Mucosa of descending colon (tissue), 3 donors: ENCODE results near the gene PLXND1. TPM values are rescaled to one million over a fixed set of nuclear protein-coding genes. Genes with fewer than 3 reads are reported as not detected.

Experiments
- ATAC-seq: fragments of 200-7000 bp; cut with Tn5 transposase; one replicate; pipeline ENCODE4 v1.9.1; 2020; ENCODE audit warnings: mild to moderate bottlenecking, moderate library complexity
- DNase-seq, 3 donors: peaks; one replicate each; pipeline ENCODE4 v3.0.0-alpha.2; 2020
- H3K36me3 ChIP-seq: fragments of 200-600 bp; one replicate; pipeline ENCODE4 v1.8.0; 2021; ENCODE audit warnings: low read depth, mild to moderate bottlenecking
- H3K4me1 ChIP-seq: fragments of 200-600 bp; one replicate; pipeline ENCODE4 v1.8.0; 2021; ENCODE audit warnings: low read depth, mild to moderate bottlenecking
- H3K4me3 ChIP-seq: fragments of 200-600 bp; one replicate; pipeline ENCODE4 v1.8.0; 2021; ENCODE audit warnings: mild to moderate bottlenecking
- H3K9me3 ChIP-seq: fragments of 200-600 bp; one replicate; pipeline ENCODE4 v1.8.0; 2021; ENCODE audit warnings: mild to moderate bottlenecking
- CTCF ChIP-seq: fragments of 200-600 bp; IDR thresholded peaks from one replicate; pipeline ENCODE4 v1.8.0; 2022; ENCODE audit warnings: antibody characterized with exemption, mild to moderate bottlenecking
- intact Hi-C, 2 donors: fragments of 100-400 bp; cut with DNase I in 1 of 2; cut with micrococcal nuclease in 1 of 2; formaldehyde crosslinking; loops; one replicate each; pipeline versions ENCODE4 v1.11.0 to v1.11.1; 2022; cut with DNase I, micrococcal nuclease
- total RNA-seq, 3 donors: library from RNA; stranded (reverse); fragmentation: NEBNext Ultra II Directional in 2 of 3; extraction: Animal tissue kit (Norgen Biotek cat#: 25700) in 2 of 3; gene quantifications; one replicate each; pipeline versions ENCODE4 v1.2.1 to v1.2.4, GENCODE V29; 2021 to 2023
- donor health status: DM: no; HTN: no; CAD: no; lungs with moderate emphysema.
- donor health status: DM: no; HTN: no; CAD: no.
- donor health status: DM: no; HTN: yes; CAD: no.

PLXND1 gene
- total RNA-seq, 3 donors from 2014 or later: 26.8 to 57.1 (median 48.1) TPM

- no peaks in the 10 kb centered on the region for H3K9me3 ChIP-seq
- no peak for TF ChIP-seq CTCF
- ATAC-seq (peak; percentile 74), DNase-seq (peak; percentile 64 to 76 (median 69))
- H3K4me1 ChIP-seq: no peaks in the 10 kb centered on the region
- H3K36me3 ChIP-seq: no peaks in the 10 kb centered on the region
- intact Hi-C loops: no loop called here
- H3K4me3 ChIP-seq: no peak overlapping the region
Measured at GRCh38 chr3:129614927-129615363, 8.5 kb upstream of the PLXND1 start.

GRCh38 chr3:129614435-129614834 is 8.0 kb upstream of the PLXND1 start:
- no peak for ATAC-seq
- peak; percentile 6 to 59 (median 29) for DNase-seq
- TF ChIP-seq CTCF: no peak
- Histone ChIP-seq H3K4me3 (no peak overlapping the region), H3K9me3 (no peaks in the 10 kb centered on the region), H3K36me3 (no peaks in the 10 kb centered on the region), H3K4me1 (no peaks in the 10 kb centered on the region)
- intact Hi-C loops: no loop called here

GRCh38 chr3:129613367-129613740 is 6.9 kb upstream of the PLXND1 start:
- H3K9me3 ChIP-seq: no peaks in the 10 kb centered on the region
- H3K4me3 ChIP-seq: no peak overlapping the region
- no peaks in the 10 kb centered on the region for H3K36me3 ChIP-seq
- no peaks in the 10 kb centered on the region for H3K4me1 ChIP-seq
- ATAC-seq (no peak), DNase-seq (peak in 1 of 3 donors; percentile 26)
- intact Hi-C loops: no loop called here
- no peak for TF ChIP-seq CTCF

GRCh38 chr3:129612534-129613366 is 6.3 kb upstream of the PLXND1 start:
- Histone ChIP-seq H3K36me3 (no peaks in the 10 kb centered on the region), H3K4me3 (no peak overlapping the region), H3K4me1 (no peaks in the 10 kb centered on the region), H3K9me3 (no peaks in the 10 kb centered on the region)
- ATAC-seq (no peak), DNase-seq (peak in 1 of 3 donors; percentile 40)
- intact Hi-C loops: no loop called here
- no peak for TF ChIP-seq CTCF

- Histone ChIP-seq H3K36me3 (no peaks in the 10 kb centered on the region), H3K9me3 (no peaks in the 10 kb centered on the region), H3K4me1 (no peaks in the 10 kb centered on the region), H3K4me3 (no peak overlapping the region)
- DNase-seq (peak in 1 of 3 donors; percentile 49), ATAC-seq (no peak)
- intact Hi-C loops: no loop called here
- TF ChIP-seq CTCF: no peak
Measured at GRCh38 chr3:129611812-129612533, 5.5 kb upstream of the PLXND1 start.
